Activated CD8-positive, alpha-beta memory T cell treated with anti-CD3 and anti-CD28 coated beads, Interleukin-2, amount 50 U/mL, for 4 hours (primary cell): ENCODE data around the gene TRIM32.
"Not testable (repeated sequence)": the region's sequence is repeated elsewhere in the genome, so short reads cannot be mapped to it uniquely, and the experiment has no call there.

Experiments used
- DNase-seq: peaks from one replicate; pipeline ENCODE4 v3.0.0-alpha.2; 2020

Gene TRIM32

DNA sequence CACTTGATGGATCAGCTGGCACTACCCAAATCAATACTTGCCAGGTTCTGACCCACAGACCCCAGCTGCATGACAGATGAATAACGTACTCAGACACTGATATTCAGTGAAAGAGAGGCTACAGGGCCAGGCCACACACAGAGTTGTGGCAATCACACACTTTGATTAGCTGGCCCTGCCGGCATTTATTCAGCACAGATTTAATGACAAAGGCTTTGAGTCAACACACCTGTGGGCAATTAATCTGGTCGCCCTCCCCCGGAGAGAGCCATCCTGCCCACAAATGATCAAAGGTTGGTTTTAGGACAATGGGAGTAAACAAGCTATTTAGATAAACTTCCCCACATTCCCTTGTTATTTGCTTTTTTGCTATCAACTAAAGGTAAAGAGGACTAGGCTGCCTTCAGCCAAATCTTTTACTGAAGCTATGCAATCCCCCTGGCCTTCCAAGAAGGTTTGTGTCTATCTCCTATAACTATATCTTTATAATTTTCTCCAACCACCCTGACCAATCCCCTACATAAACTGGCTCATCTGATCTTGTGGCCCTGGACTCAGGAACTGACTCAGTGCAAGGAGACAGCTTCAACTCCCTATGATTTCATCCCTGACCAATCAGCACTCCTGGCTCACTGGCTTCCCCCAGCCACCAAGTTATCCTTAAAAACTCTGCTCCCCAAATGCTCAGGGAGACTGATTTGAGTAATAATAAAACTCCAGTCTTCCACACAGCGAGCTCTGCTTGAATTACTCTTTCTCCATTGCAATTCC lies 12.7 kb upstream of the TRIM32 start:
- DNase-seq = no peak

- DNase-seq = no peak
Measured at GRCh38 chr9:116683535-116683934, 3.6 kb upstream of the TRIM32 start.

DNA sequence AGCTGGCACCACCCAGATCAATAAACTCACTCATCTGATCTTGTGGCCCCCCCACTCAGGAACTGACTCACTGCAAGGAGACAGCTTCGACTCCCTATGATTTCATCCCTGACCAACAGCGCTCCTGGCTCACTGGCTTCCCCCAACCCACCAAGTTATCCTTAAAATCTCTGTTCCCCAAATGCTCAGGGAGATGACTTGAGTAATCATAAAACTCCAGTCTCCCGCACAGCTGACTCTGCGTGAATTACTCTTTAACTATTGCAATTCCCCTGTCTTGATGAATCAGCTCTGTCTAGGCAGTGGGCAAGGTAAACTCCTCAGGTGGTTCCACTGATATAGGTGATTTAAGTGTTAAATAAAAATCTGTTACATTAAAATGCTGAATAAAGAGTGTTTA lies 1.9 kb upstream of the TRIM32 start:
- DNase-seq = no peak

DNA sequence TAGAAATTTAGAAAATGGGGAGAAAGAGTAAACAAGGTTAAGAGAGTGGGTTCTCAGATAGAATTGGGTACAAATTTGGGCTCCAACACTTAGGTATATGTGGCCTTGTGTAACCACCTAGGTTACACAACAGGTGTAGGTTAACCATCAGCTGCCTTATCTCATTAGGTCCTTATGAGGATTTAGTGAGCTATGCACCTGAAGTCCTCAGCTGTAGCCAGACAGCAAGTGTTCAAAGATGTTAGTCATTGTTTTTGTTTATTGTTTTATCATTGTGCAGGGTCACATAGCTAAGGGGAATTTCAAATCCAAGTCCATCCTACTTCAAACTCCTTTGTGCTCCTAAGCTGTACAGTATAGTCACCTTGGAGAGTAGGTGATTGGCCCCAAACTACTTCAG lies 970 bp upstream of the TRIM32 start:
- DNase-seq = no peak

- no peak for DNase-seq
Measured at GRCh38 chr9:116686693-116687073, 422 bp upstream of the TRIM32 start.

DNA sequence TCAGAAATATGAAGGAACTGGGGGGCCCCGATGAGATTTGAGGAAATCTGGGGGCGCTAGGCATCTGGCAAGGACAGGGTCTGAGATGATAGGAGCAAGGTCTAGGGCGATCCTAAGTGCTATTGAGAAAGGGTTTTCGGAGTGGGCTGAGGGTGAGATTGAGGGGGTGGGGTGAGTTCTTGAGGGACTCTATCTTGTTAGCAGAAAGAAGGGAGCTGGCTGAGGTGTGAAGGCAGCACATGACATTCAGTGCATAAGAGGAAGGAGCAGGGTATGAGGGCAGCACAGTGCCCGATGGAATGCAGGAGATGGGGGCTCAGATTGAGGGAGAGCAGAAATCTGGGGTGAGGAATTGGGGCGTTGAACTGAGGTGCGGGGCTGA lies 640 bp downstream of the TRIM32 start:
- no peak for DNase-seq

DNA sequence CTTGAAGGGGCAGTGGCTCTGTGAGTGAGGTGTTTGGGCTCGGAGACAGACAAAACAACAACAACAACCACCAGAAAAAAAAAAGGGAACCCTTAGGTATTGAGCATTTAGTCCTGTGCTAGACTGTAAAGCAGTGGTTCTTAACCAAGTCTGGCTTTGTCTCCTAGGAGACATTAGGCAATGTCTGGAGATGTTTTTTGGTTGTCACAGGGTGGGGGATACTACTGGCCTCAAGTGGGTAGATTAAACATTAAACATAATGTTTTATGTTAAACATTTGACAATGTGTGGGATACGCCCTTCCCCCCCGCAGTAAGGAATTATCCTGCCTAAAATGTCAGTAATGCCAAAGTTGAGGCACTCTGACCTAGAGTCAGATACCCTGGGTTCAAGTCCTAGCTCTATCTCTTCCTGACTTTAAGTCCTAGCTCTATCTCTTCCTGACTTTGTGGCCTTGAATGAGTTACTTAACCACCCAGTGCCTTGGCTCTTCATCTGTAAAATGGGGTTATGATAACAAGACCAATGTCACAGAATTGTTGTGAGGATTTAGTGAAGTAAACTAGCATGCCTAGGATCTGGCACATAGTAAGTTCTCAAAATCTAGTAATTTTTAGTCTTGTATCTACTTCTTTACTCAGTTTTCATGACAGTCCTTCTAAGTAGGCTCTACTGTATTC lies 1.8 kb downstream of the TRIM32 start:
- DNase-seq = no peak

DNA sequence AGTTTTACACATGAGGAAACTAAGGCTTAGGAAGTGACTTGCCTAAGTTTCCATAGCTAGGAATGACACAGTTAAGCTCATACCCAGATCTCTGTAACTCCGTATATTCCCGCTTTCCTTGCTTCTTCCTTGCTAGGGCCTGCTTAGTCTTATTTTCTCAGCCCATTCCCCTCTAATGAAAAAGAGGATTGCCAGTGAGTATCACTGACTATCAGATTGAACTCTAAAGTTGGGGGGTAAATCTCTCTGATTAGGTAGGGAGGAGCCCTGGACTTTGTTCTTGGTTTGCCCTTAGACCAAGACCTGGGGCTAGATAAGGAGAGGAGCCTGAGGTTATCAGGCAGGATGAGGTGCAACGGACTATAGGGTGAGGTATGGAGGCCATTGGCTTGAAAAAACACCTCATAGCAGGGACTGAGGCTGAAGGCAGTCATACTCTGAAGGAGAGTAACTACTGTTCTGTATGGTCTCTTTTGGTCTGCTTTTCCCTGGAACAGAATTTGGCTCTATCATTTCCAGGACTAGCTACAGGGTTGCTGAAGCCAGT lies 2.5 kb downstream of the TRIM32 start:
- DNase-seq = no peak

DNA sequence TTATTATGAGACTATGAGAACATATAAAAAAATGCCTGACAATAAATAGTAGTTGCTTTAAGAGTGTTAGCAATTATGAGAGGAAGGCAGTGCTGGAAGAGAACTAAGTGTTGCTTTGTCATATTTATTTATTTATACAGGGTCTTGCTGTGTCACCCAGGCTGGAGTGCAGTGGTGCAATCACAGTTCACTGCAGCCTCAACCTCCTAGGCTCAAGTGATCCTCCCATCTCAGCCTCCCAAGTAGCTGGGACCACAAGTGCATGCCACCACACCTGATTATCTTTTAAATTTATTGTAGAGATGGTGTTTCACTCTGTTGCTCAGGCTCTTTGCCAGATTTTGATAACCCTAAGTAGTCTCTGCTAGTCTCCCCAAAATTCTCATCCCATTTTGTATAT lies 3.7 kb downstream of the TRIM32 start:
- not testable (repeated sequence) for DNase-seq

- DNase-seq = no peak
Measured at GRCh38 chr9:116691607-116692006, 4.5 kb downstream of the TRIM32 start.

DNA sequence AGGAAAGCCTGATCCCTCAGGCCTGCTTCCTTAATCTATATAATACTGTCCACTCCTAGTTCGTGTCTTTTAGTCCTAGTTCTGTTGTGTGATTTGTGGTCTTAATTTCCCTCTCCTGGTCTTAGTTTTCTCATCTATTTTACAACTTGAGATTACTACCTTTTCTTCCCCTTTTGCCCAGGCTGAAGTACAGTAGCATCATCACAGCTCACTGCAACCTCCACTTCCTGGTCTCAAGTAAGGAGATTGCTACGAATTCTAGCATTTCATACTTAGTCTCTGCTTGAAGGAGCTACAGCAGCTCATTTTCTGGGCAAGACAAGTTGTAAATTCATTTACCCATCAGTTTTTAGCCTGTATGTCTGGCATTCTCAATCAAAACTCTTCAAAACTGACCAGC lies 5.5 kb downstream of the TRIM32 start:
- DNase-seq = no peak

DNA sequence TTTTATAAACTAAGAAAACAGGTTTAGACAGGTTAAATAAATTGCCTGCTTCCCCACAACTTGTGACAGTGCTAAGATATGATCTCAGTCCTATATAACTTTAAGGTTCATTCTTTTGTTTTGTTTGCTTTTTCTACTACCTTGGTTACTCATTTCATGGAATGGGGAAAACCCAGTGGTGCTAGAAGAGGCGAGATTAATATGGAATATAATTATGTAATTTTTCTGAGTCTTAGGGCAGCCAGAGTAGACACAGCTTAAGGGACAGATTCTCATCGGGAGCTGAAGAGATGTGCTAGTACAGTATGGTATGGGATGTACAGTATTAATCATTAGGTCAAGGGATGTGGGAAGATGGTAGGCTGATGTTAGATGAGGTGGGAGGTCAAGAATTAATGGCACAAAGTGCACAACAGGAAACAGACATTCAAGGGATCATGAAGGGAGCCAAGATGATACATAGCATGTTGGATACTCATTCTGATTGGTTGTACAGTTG lies 6.2 kb downstream of the TRIM32 start:
- DNase-seq = no peak

DNA sequence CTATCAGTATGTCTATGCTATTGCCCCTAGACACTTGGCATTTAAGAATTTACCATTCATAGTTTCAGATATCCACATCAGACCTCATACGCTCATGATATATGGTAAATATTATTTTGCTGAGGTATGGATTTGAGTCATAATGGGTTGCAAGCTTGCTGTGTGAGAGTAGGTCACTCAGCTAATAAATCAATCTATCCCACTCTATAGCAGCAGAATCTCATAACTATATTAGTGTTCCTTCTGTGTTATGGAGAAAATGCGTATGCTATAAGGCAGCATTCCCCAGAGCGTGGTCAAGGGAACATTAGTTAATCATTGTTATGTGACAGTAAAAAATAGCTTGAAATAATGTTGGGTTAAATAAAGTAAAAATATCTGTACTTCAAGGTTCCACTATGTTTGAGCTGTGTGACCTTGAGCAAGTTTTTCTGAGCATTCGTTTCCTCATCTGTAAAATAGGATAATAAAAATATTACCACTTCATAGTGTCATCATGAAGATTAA lies 7.7 kb downstream of the TRIM32 start:
- DNase-seq = no peak

DNA sequence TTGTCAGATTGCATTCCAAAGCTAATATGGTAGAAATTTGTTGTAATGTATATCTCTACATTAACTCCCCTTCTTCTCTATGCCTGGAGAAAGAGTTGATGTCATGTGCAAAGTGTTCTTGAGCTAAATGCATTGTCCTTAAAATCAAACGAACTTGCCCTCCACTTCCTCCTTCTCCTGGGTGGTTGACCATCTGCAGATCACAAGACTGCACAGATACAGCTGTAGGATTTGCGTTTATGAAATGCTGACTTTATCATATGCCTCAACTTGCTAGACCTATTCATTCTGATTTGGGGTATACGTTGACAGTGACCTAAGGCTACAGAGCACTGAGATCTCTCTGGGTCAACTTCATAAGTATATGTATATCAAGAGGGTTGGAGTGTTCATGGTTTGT lies 8.3 kb downstream of the TRIM32 start:
- no peak for DNase-seq

DNA sequence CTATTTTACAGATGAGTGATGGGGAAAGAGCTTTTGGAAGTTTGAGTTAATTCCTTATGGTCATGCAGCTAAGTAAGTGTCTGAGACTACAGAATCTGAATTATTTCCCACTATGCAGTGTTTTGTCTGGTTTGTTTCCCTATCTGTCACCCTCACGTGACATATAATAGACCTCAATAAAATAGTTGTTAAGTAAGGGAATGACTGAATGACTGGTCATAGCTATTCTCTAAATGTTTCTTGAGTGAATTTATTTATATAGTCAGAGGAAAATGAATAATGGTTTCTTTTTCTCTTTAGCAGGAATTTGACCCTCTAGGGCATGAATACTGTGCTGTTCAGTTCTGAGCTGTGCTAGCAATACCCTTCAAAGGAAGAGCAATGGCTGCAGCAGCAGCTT lies 10.3 kb downstream of the TRIM32 start:
- DNase-seq = no peak

DNA sequence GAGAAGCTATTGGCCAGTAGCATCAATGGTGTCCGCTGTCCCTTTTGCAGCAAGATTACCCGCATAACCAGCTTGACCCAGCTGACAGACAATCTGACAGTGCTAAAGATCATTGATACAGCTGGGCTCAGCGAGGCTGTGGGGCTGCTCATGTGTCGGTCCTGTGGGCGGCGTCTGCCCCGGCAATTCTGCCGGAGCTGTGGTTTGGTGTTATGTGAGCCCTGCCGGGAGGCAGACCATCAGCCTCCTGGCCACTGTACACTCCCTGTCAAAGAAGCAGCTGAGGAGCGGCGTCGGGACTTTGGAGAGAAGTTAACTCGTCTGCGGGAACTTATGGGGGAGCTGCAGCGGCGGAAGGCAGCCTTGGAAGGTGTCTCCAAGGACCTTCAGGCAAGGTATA lies 10.8 kb downstream of the TRIM32 start:
- no peak for DNase-seq

- DNase-seq = no peak
Measured at GRCh38 chr9:116700279-116700678, 13.2 kb downstream of the TRIM32 start.

DNA sequence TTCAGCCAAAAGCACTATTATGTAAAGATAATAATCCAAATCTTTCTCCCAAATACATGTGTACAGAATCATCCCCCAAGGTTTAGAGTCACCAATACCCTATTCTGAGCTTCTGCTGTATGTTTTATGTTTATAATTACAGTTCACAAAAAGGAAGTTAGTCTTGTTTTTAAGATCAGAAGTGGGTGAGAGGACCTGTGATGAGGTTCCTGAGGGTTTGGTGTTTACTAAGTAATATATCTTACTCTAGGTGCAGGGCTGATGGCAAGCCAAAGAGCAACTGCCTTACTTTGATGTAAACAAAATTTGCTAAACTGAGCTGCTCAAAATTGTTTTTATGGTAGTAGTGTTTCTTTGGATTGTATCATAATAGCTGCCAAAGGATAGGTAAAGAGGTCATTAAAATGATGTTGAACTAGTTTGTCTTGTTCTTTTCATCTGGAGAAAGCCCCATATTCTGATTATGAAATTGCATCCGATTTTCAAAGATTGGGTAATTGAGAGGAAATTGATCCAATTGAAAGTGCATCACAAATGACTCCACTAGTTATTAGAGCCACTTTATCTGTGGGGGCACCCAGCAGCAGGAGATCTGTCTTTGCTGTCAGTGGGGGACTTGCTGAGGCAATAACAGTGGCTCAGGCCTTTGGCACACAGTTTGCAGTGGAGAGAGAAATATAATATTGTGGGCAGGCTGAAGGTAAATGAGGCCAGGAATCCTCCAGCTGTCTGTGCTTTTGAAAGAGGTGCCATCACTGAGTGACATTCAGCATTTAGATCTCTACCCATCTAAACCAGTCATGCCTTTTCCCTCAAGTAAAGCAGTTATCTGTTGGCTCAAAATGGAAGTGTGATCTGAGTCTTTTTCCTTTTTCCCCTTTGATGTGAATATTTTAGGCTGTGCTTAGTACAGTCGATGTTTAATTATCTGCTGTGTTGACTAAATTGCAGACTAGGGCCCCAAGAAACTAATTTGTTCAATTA lies 14.1 kb downstream of the TRIM32 start:
- no peak for DNase-seq

- no peak for DNase-seq
Measured at GRCh38 chr9:116701940-116702642, 15.0 kb downstream of the TRIM32 start.

DNA sequence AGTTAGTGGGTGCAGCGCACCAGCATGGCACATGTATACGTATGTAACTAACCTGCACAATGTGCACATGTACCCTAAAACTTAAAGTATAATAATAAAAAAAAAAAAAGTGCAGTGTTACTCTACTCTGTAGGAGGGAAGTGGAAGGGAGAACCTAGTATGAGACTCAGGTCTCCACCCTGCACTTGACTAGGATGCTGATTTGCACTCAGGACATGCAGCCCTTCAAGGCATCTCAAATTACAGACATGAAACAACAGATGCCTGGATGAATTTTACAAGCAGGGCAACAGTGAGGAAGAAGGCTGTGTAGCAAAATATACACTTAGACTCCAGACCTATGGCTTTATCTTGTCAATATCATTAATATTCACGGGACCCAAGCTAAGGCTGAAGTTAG lies 16.5 kb downstream of the TRIM32 start:
- no peak for DNase-seq

GRCh38 chr9:116704470-116704869 lies 17.4 kb downstream of the TRIM32 start:
- no peak for DNase-seq

DNA sequence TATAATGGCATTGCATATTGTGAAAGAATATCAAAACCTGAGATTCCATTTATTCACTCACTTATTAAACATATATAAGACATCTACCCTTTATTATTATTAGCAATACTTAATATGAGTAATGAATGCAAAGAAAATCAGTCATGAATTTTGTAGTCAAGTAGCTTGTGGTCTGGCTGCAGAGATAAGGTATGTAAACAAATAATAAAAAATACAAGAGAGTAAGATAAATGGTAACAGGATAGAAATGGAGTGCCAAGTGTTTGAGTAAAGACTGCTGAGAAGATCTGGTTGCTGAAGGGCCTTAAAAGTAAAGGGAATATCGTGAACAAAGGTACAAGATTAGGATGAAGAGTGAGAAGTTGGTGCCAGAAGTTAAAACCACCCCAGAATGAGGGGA lies 18.4 kb downstream of the TRIM32 start:
- DNase-seq = no peak
